Measurements from ENCODE around the gene SHANK1.

GRCh38 chr19:50725911-50726230 lies 6.3 kb upstream of the SHANK1 start:
- TF ChIP-seq CTCF (IDR thresholded peaks at IDR 0.05) (no peak), EZH2 (IDR thresholded peaks at IDR 0.05) (no peak)
